ENCODE results near the gene G6PD. TPM values are rescaled to one million over a fixed set of nuclear protein-coding genes. Genes with fewer than 3 reads are reported as not detected.

G6PD gene
- total and polyA plus RNA-seq, 10 of the 15 experiments (the other 5 are each of a cell fraction or from before 2014, with no cell fraction given): 1.6 to 62.5 (median 28.4) TPM

GRCh38 chrX:154542723-154543424 is 3.8 kb downstream of the G6PD start:
- Histone ChIP-seq H3K27ac (ENCODE audit: control insufficient read depth, insufficient read depth) (no peak overlapping the region; the same call in 1 of the 2 replicates), H3K4me2 (ENCODE audit: control insufficient read depth, insufficient read depth) (peak overlapping the region; percentile 64), H3K79me2 (ENCODE audit: control insufficient read depth, insufficient read depth, low read length) (peaks cover 8% of the 10 kb centered on the region), H3K27me3 (replicated peaks in 1 of 2; ENCODE audit: control insufficient read depth in 2 of 2, insufficient read depth in 2 of 2, low read length in 1 of 2) (no peaks in the 10 kb centered on the region), H3K4me3 (no peak overlapping the region), H3K4me1 (ENCODE audit: control insufficient read depth, insufficient read depth, low read length) (peaks cover 14% of the 10 kb centered on the region), H4K20me1 (ENCODE audit: control insufficient read depth, insufficient read depth) (no peaks in the 10 kb centered on the region), H3K36me3 (ENCODE audit: control insufficient read depth in 2 of 2, insufficient read depth in 2 of 2, low read length in 1 of 2) (no peaks in the 10 kb centered on the region), H3K9me3 (replicated peaks; ENCODE audit: control insufficient read depth, insufficient read depth, low read length) (no peaks in the 10 kb centered on the region), H3K9ac (ENCODE audit: control insufficient read depth, insufficient read depth, low read length) (peak overlapping the region; percentile 39), H2AFZ (ENCODE audit: control insufficient read depth, low read depth, low read length) (peak overlapping the region; percentile 23)
- POLR2A ChIA-PET: interaction anchor here (0.5 to 0.8 kb wide), 3 partner anchors 11 to 945 kb away, joined by 3 to 5 read pairs (median 3); partner anchors contain the start of gene SLC10A3
- no TSS peak for BruUV-seq (replicated peaks)
- 42% methylated on average over 20 of the region's 20 CpGs for WGBS (ENCODE audit: insufficient coverage, insufficient replicate concordance, low lambda C conversion rate, missing lambda C conversion rate)
- intact Hi-C loops (cut with micrococcal nuclease; ENCODE audit: unreplicated experiment): no loop called here
- ATAC-seq (no peak), FAIRE-seq (no peak), DNase-seq (ENCODE audit: low read depth, low spot score) (no peak)
- TF ChIP-seq USF1 (IDR thresholded peaks at IDR 0.05; ENCODE audit: borderline replicate concordance, extremely low read length, insufficient read depth, low read depth, low read length): peak; percentile 30
- TF ChIP-seq SRF (IDR thresholded peaks at IDR 0.05; ENCODE audit: low read depth in 2 of 2, low read length in 2 of 2): no peak
- no peak for TF ChIP-seq MEF2B (IDR thresholded peaks at IDR 0.05; ENCODE audit: partially characterized antibody, poor library complexity, severe bottlenecking)
- TF ChIP-seq JUND (IDR thresholded peaks at IDR 0.05; ENCODE audit: low read depth, low read length): no peak
- TF ChIP-seq NFYB (IDR thresholded peaks at IDR 0.05; ENCODE audit: insufficient read depth, low read depth, low read length): 0 out of 2 replicates have a peak, but pooled peaks have one; percentile 7
- TF ChIP-seq BHLHE40 (IDR thresholded peaks at IDR 0.05; ENCODE audit: borderline replicate concordance in 1 of 2, low read depth in 2 of 2, low read length in 1 of 2): peak in 1 of 2 experiments; percentile 75; a peak in 2 of 4 replicates
- TF ChIP-seq CHD4 (IDR thresholded peaks at IDR 0.05): no peak
- TF ChIP-seq LARP7 (IDR thresholded peaks at IDR 0.05): no peak
- no peak for TF ChIP-seq REST (IDR thresholded peaks at IDR 0.05; ENCODE audit: low read depth, low read length)
- TF ChIP-seq RELA (IDR thresholded peaks at IDR 0.05; ENCODE audit: borderline replicate concordance, partially characterized antibody): no peak
- TF ChIP-seq POLR2AphosphoS5 (IDR thresholded peaks at IDR 0.05; ENCODE audit: low read length): no peak
- TF ChIP-seq SPI1 (IDR thresholded peaks at IDR 0.05; ENCODE audit: borderline replicate concordance, insufficient read depth, low read depth, low read length): peak; percentile 37; the same call in 1 of the 2 replicates
- CTCF ChIA-PET: interaction anchor here (0.9 to 1.6 kb wide), 3 partner anchors 15 to 298 kb away, joined by 3 to 8 read pairs (median 3); no protein-coding TSS in a partner anchor
- SMC1A ChIA-PET (ENCODE audit: uncharacterized antibody, unreplicated experiment): interaction anchor here (1.2 kb wide), 2 partner anchors 9 to 209 kb away, joined by 4 to 5 read pairs; no protein-coding TSS in a partner anchor
- in situ Hi-C loops (cut with MboI): loop anchor here (10.0 to 25.0 kb wide), 2 partner anchors 292 to 406 kb away; partner anchors contain the start of genes OPN1LW and SMIM9
- RAD21 ChIA-PET (ENCODE audit: unreplicated experiment): interaction anchor here (0.6 to 0.7 kb wide), 2 partner anchors 52 to 172 kb away, joined by 4 read pairs; partner anchors contain the start of gene SLC10A3
